ENCODE results near the gene LIMCH1.

GRCh38 chr4:41658163-41658562 is 120.2 kb downstream of the LIMCH1 start:
- TF ChIP-seq POLR2AphosphoS5 (IDR thresholded peaks at IDR 0.05; ENCODE audit: low read depth, low read length) (no peak), MAX (IDR thresholded peaks at IDR 0.05) (no peak), CEBPB (IDR thresholded peaks at IDR 0.05; ENCODE audit: low read depth) (no peak), EZH2 (IDR thresholded peaks at IDR 0.05) (no peak), CTCF (IDR thresholded peaks at IDR 0.05 in 2 of 3, conservative IDR thresholded peaks at IDR 0.05 in 1 of 3; ENCODE audit: borderline replicate concordance in 1 of 3, insufficient read depth in 1 of 3, low read depth in 2 of 3, low read length in 2 of 3) (no peak), REST (IDR thresholded peaks at IDR 0.05; ENCODE audit: low read depth) (no peak), SRF (IDR thresholded peaks at IDR 0.05; ENCODE audit: low read depth) (no peak), SP1 (IDR thresholded peaks at IDR 0.05; ENCODE audit: low read depth) (no peak)
